Mesothelial cell of epicardium (in vitro differentiated cells): ENCODE measurements around the gene FHL3. TPM values are rescaled to one million over a fixed set of nuclear protein-coding genes. Genes with fewer than 3 reads are reported as not detected.

Source experiments
- DNase-seq, 2 experiments: peaks; one replicate each; pipeline ENCODE4 v3.0.0; 2021; ENCODE audit warnings: low spot score in 2 of 2; ENCODE audit not compliant: unreplicated experiment in 2 of 2
- H3K27ac Mint-ChIP-seq: 2 replicates; pipeline ENCODE4 v1.8.0; 2021; ENCODE audit warnings: mixed read lengths
- H3K27me3 Mint-ChIP-seq: 2 replicates; pipeline ENCODE4 v1.8.0; 2021; ENCODE audit warnings: low read depth, mixed read lengths
- H3K36me3 Mint-ChIP-seq: 2 replicates; pipeline ENCODE4 v1.8.0; 2021; ENCODE audit warnings: mixed read lengths
- H3K4me1 Mint-ChIP-seq: 2 replicates; pipeline ENCODE4 v1.8.0; 2021; ENCODE audit warnings: mixed read lengths
- H3K4me3 Mint-ChIP-seq: 2 replicates; pipeline ENCODE4 v1.8.0; 2021; ENCODE audit warnings: mild to moderate bottlenecking, moderate library complexity, mixed read lengths
- H3K9me3 Mint-ChIP-seq: 2 replicates; pipeline ENCODE4 v1.8.0; 2021; ENCODE audit warnings: mixed read lengths
- CTCF ChIP-seq: fragments of 200-600 bp; sonication (generic); IDR thresholded peaks from one replicate; pipeline ENCODE4 v1.5.0; 2021; ENCODE audit warnings: antibody characterized with exemption; ENCODE audit not compliant: unreplicated experiment
- total RNA-seq: library from RNA; stranded (reverse); gene quantifications from 3 replicates; pipeline ENCODE4 v1.2.1, GENCODE V29; 2021

Gene FHL3
- total RNA-seq, 1 donor from 2014 or later = 50.6 TPM

DNA sequence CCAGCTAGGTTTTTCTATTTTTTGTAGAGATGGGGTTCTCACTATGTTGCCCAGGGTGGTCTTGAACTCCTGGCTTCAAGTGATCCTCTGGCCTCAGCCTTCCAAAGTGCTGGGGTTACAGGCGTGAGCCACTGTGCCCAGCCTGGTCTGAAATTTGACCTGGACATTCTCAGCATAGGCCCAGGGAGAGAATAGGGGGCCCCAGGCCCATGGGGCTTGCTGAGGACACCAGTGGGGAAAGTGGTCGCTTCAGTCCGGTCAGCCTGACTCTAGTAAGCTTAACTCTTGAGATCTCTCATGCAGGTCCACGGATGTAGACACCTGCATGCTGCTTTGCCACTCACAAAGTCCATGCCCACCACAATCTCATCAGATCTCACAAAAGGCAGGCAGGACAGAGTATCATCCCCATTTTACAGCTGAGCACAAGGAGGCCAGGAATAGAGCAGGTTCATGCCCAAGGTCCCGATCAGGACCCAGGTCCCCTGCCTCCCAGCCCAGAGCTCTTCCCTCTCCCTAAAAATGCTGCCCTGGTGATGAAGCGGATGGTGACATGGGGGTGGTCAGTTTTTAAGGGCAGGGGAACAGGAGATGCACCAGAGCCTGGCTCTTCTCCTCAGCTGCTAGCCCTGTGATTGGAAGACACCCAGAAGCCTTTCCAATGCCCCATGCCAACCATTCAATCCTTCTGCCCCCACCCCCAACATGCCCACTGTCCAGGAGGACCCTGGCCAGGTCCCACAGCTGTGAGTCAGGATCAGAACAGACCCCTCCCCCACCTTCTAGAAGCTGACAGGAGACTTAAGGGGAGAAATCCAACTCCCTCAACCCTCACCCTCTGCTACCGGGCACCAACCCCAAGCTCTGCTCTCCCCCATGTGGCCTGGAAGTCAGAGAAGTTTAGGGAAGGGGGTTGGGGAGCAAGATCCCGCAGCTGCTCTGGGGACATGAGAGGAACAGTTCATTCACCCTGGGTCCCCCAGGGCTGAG is 1.8 kb downstream of the FHL3 start:
- no peaks in the 10 kb centered on the region for H3K9me3 Mint-ChIP-seq
- peak overlapping the region; percentile 90 for H3K27ac Mint-ChIP-seq
- H3K36me3 Mint-ChIP-seq = no peaks in the 10 kb centered on the region
- DNase-seq = no peak
- peaks cover 46% of the 10 kb centered on the region for H3K4me1 Mint-ChIP-seq
- TF ChIP-seq CTCF = no peak
- peak overlapping the region; percentile 82 for H3K4me3 Mint-ChIP-seq
- no peaks in the 10 kb centered on the region for H3K27me3 Mint-ChIP-seq

- no peak for TF ChIP-seq CTCF
- H3K4me1 Mint-ChIP-seq = peaks cover 50% of the 10 kb centered on the region
- peak in 1 of 2 experiments; percentile 54 for DNase-seq
- no peaks in the 10 kb centered on the region for H3K9me3 Mint-ChIP-seq
- H3K4me3 Mint-ChIP-seq = peak overlapping the region; percentile 59
- peak overlapping the region; percentile 100 for H3K27ac Mint-ChIP-seq
- H3K27me3 Mint-ChIP-seq = no peaks in the 10 kb centered on the region
- peaks cover 2% of the 10 kb centered on the region for H3K36me3 Mint-ChIP-seq
Measured at GRCh38 chr1:38000529-38001455, 4.5 kb downstream of the FHL3 start.

DNA sequence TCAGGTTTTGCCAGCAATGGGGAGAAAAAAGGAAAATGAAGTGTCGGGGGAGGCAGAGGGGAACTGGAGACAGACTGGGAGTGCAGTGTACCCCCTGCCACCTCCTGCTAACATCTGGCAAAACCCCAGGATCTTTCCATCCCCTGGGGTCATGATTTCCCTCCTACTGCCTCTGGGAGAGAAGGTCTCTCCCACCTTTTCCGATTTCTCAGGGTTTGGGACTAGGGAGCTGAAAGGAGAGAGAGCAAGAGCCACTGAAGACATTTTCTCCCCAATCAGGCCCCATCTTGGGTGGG is 5.1 kb downstream of the FHL3 start:
- Mint-ChIP-seq H3K4me1 (peaks cover 53% of the 10 kb centered on the region), H3K9me3 (no peaks in the 10 kb centered on the region), H3K27ac (peak overlapping the region; percentile 100)

GRCh38 chr1:37999430-38000232 is 5.7 kb downstream of the FHL3 start:
- Mint-ChIP-seq H3K27ac (peak overlapping the region; percentile 100), H3K9me3 (no peaks in the 10 kb centered on the region), H3K36me3 (peaks cover 2% of the 10 kb centered on the region), H3K4me1 (peaks cover 56% of the 10 kb centered on the region), H3K4me3 (peak overlapping the region; percentile 59), H3K27me3 (no peaks in the 10 kb centered on the region)
- DNase-seq = no peak
- no peak for TF ChIP-seq CTCF

More for the DNA sequence above, 5.1 kb downstream of the FHL3 start:
- no peak for DNase-seq
- Mint-ChIP-seq H3K36me3 (peaks cover 2% of the 10 kb centered on the region), H3K4me3 (peak overlapping the region; percentile 59), H3K27me3 (no peaks in the 10 kb centered on the region)
- no peak for TF ChIP-seq CTCF

- Mint-ChIP-seq H3K4me1 (peaks cover 50% of the 10 kb centered on the region), H3K9me3 (no peaks in the 10 kb centered on the region), H3K36me3 (peaks cover 5% of the 10 kb centered on the region), H3K27me3 (no peaks in the 10 kb centered on the region), H3K27ac (peak overlapping the region; percentile 100), H3K4me3 (peak overlapping the region; percentile 59)
- DNase-seq = no peak
- no peak for TF ChIP-seq CTCF
Measured at GRCh38 chr1:37998913-37999429, 6.3 kb downstream of the FHL3 start.
